GM12801 (cell line): ENCODE measurements around the gene AP1M1.

Source experiments
- TF ChIP-seq, protein P1 (sequence below): IDR thresholded peaks from one replicate; pipeline ENCODE4 v1.5.1; 2011; ENCODE audit warnings: control low read depth; ENCODE audit not compliant: insufficient read length; ENCODE audit errors: extremely low read depth

Gene AP1M1

DNA sequence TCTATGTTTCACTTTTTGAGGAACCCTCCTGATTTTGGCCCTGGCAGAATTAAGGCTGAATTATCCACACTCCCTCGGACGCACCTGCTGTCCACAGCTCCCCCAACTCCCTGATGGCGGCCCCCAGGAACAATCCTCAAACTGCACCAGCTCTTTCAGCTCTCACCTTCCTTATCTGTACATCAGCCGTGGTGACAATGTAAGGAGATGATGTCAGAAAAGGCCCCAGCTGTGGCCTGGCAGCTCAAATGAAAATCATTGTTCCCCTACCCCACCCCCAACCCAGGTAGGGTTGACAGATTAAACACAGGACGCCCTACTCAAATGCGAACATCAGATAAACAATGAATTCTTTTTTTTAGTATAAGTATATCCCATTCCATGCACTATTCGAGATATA is 91.9 kb downstream of the AP1M1 start:
- TF ChIP-seq, protein P1, sequence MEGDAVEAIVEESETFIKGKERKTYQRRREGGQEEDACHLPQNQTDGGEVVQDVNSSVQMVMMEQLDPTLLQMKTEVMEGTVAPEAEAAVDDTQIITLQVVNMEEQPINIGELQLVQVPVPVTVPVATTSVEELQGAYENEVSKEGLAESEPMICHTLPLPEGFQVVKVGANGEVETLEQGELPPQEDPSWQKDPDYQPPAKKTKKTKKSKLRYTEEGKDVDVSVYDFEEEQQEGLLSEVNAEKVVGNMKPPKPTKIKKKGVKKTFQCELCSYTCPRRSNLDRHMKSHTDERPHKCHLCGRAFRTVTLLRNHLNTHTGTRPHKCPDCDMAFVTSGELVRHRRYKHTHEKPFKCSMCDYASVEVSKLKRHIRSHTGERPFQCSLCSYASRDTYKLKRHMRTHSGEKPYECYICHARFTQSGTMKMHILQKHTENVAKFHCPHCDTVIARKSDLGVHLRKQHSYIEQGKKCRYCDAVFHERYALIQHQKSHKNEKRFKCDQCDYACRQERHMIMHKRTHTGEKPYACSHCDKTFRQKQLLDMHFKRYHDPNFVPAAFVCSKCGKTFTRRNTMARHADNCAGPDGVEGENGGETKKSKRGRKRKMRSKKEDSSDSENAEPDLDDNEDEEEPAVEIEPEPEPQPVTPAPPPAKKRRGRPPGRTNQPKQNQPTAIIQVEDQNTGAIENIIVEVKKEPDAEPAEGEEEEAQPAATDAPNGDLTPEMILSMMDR: no peak

DNA sequence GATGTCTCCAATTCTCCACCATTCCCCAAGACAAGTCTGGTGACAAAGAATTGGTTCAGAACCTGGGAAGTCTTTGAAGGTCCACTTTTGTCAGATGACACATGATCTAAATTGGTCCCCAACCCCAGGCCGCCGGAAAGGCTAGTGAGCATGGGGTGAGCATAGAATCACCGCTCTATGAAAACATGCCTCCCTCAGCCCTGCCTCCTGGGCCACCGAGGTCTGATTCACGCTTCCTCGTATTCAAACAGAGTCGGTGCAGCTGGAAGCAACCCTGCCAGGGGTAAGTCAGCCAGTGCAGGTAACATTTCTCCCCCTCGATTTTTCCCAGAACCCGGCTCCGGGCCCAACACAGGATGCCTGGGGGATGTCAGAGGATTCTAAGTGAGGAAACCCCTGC is 93.0 kb downstream of the AP1M1 start:
- TF ChIP-seq, protein P1: no peak

DNA sequence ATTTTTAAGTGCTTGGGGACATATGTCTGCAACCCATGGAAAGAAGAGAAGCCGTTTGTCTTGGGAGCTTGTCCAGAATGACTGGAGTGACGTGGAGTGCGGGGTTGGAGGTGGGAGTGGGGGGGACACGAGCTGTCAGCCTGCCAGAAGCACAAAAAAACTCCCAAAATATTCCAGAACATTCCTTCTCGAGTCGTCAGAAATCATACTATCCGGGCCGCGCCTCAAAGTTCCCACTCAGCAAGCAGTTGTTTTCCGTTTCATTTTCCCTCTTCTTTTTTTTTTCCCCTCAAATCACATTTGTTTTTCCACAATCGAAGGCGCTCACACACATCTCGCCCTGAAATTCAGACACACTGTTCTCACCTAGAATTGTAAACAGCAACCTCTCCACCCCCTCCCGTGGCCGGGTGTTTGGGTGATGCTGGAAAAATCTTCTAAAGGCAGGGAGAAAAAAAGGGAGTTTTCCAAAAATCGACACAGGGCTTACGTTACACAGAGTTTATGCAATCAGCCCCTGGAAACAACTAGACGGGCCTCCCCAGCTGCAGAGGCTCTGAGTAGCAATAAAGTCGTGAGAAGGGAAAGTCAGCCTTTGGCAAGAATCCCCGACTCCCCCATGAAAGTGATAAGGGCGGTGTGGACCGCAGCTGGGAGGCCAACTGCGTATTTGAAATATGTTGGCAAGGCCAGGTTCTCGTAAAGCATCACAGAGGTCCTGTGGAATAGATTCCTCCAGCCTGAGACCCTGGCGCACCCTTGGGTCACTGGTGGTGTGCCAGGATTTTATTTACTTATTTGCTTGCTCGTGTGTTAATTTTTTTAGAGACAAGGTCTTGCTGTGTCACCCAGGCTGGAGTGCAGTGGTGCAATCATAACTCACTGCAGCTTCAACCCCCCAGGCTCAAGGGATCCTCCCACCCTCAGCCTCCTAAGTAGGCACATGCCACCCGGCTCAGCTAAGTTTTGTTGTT is 95.7 kb downstream of the AP1M1 start:
- TF ChIP-seq, protein P1: no peak

DNA sequence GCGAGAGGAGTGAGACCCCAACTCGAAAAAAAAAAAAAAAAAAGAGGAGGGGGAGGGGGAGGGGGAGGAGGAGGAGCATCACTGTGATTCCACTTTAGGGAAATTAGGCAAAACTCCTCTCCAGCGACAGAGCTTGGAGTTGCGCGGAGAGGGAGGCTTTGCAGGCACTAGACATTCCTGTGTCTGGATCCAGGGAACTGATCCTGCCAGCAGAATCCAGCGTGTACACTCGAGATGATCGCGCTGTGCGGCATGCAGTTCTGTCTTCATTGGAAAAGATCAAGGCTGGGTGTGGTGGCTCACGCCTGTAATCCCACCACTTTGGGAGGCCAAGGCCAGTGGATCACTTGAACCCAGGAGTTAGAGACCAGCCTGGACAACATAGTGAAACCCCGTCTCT is 97.3 kb downstream of the AP1M1 start:
- TF ChIP-seq, protein P1: no peak
